Activated CD4-positive, alpha-beta T cell treated with anti-CD3 and anti-CD28 coated beads, Interleukin-2, amount 50 U/mL, for 16 hours (primary cell): ENCODE data around the gene S100A3.
"Not testable (repeated sequence)": the region's sequence is repeated elsewhere in the genome, so short reads cannot be mapped to it uniquely, and the experiment has no call there.

Source experiments
- DNase-seq: peaks from one replicate; pipeline ENCODE4 v3.0.0-alpha.2; 2020

The S100A3 gene

DNA sequence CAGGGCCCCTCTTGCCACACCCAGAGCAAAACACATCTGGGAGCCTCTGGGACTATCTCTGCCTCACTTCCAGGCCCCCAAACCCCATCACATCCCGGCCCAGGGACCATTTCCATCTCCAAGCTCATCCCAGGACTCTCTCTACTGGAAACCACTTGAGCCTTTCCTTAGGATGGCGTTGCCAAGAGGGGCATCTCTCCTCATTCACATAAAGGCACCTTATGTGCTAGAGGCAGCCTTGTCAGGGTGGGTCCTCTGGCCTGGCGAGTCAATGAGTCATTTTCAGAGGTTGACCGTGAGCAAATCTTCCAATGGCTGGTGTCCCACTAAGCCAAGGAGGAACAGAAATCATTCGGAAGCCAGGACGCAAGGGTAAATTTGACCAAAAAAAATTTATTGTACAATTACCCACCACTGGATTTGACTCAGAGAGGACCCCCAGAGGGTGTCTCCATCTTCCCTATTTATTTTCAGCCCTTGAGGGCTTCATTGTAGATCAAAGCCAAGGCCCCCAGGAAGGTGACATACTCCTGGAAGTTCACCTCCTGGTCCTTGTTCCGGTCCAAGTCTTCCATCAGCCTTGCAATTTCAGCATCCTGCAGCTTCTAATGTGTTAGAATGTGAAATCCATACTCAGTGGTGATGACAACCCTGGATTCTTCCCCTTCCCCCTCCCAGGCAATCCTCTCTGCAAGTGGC lies 14.7 kb downstream of the S100A3 start:
- no peak for DNase-seq

DNA sequence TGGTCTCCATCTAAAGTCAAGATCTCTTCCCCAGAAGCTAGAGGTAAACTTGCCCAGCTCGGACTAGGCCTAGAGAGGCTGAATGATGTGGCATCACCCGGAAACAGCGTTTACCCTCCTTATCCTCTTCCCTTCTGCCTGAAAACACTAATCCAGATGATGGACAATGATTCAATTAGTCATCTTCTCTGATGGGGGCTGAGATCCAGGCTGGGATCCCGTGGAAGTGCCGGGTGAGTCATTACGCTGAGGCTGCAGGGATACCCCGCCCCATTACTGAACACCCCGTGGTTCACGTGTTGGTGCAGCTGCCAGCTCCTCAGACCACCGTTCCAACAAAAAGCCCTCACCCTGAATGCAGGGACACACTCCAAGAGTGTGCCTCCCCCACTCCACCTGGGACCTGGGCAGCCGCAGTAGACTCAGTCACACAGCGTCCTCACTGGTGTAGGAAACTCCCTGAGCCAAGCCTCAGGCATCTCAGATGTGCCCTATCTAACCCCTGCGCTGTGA lies 15.3 kb downstream of the S100A3 start:
- peak; percentile 36 for DNase-seq

DNA sequence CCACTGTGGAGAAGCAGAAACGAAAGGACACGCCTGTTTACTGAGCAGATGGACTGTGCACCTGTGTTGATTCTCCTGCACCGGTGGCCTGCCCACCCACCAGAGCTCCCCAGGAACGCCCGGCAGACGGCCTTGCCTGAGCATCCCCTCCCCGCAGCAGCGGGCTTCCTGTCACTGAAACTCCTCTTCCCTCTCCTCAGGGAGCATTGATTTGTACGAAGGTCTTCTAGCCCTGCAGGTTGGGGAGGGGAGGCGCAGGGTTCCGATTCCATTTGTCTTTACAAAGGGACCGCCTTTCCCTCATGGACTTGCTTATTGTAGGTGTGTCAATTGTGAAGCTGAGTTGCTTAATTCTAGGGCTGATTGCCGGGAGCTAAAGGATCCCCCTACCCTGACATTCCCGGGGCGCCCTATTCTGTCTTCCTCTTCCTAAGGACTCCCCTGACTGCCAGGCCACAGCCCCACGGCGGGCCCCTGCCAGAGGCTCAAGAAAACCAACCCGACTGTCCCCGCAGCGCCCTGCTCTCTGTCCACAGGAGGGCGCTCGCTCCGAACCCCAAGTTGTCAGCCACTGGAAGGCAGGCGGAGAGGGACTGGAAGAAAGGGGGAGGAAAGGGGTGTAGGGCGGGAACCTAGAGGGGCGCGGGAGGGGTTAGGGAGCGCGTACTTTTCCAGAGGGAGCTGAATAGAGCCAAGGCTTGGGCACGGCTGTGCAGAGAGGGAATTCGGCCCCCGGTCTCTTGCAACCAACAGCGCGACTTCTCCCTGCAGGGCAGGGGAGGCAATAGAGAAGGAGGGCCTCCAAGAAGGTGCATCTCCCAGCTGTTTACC lies 16.1 kb downstream of the S100A3 start:
- DNase-seq, result peak; percentile 87

DNA sequence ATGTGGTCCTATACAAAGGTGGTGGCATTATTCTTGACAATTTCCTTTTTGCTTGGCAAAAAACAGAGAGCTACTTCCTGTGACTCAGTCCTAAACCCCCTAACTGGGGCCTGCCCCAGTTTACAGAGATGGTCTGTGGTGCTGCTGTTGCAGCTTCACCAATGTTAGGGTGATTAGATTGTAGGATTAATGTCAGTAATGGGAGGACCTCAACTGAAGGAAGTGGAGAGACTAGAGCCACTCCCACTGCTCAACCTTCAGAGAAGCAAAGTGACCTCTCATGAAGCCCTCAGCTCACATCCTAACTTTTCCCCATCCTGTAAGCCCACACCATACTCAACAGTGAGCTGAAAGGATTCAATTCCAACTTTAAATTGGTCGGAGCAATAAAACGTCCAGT lies 16.9 kb downstream of the S100A3 start:
- peak; percentile 88 for DNase-seq

DNA sequence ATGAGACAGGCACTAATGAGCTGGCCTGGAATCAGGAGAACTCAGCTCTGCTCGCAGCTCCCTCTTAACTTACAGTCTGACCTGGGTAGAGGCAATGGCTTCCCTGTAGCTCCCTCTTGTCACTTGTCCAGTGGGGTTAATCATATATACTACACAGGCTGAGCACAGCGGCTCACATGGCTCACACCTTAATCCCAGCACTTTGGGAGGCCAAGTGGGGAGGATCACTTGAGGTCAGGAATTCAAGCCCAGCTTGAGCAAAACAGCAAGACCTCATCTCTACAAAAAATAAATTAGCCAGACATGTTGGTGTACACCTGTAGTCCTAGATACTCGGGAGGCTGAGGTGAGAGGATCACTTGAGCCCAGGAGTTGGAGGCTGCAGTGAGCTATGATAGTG lies 17.4 kb downstream of the S100A3 start:
- no peak for DNase-seq

DNA sequence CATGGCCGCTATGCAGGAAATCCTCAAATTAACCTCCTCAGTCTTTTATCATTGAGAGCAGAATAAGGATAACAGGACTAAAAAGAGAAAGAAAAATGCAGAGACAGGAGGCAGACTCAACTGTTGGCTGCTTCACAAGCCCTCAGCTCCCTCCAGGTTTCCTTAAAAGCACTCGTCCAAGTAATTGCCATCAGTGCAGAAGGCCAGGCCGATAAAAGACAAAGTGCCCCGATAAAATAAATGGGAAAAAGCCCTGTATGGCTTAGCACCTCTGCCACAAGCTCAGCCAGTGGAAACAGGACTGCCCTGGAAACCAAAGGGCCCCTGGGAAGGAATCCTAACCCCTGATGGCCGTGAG lies 21.4 kb downstream of the S100A3 start:
- no peak for DNase-seq

DNA sequence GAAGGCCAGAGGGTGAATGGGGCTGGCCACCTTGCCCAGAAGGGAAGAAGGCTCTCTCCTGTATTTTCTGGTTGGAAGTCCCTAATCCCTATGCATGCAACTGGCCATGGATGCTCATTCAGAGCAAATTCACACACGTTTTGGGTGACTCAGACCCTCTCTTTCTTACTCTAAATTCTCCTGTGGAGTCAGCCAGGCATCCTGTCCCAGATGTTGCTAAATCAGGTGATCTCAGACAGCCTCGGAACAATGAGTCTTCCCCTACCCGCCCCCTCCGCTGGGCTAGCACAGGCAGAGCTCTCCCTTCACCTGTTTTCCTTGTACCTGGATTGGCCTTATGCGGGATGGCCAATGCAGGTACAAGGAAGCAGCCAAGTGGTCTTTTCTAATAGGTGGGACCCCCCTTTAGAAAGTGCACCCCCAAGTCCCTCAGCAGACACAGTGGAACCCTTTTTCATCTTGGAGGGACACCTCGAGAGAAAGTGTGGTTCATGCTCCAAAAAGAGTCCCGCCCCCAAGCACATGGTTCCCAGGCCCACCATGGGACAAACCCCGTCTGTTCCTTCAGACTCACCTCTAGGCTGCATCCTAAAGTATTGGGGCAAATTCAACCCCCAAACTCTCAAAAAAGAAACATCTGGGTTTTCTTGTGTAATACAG lies 21.9 kb downstream of the S100A3 start:
- DNase-seq, result no peak

DNA sequence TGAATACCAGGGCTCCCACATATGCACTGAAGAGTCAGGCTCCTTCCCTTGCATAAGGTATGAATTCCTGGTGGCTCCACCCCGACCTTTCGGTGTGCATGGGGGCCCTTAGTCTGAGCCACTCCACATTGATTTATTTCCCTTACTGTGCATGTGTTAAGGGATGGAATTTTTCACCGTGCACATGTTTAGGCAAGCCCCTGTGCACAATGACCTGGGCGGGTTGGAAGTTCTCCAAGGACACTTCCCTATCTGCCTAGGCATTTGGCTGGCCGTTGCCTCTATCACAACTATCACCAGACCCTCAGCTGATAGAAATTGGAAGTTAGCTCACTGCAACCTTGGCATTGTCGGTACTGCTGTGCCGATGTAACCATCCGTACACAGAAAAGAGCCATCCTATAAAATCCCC lies 22.9 kb downstream of the S100A3 start:
- DNase-seq, result no peak

DNA sequence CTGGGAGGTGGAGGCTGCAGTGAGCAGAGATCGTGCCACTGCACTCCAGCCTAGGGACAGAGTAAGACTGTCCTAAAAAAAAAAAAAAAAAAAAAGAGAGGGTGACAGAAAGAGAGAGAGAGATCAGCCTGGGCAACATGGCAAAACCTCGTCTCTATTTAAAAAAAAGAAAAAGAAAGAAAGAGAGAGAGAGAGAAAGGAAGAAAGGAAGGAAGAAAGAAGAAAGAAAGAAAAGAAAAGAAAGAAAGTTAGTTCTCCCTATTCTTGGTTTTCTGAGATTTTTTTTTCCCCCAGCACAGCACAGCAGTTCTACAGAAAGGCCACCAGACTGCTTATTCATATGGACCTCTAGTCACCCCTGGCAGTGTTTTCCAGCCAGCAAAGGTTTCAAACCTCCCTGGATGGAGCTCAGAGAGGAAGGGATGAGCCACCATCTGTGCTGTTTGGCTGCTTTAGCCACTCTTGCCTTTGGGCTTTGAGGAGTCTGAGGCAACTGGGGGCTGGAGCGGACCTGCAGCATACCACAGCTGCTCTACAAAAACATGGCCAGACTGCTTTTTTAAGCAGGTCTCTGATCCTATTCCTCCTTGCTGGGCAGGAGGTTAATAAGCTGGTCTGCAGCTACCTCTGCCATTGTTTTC lies 23.9 kb downstream of the S100A3 start:
- DNase-seq, result no peak

DNA sequence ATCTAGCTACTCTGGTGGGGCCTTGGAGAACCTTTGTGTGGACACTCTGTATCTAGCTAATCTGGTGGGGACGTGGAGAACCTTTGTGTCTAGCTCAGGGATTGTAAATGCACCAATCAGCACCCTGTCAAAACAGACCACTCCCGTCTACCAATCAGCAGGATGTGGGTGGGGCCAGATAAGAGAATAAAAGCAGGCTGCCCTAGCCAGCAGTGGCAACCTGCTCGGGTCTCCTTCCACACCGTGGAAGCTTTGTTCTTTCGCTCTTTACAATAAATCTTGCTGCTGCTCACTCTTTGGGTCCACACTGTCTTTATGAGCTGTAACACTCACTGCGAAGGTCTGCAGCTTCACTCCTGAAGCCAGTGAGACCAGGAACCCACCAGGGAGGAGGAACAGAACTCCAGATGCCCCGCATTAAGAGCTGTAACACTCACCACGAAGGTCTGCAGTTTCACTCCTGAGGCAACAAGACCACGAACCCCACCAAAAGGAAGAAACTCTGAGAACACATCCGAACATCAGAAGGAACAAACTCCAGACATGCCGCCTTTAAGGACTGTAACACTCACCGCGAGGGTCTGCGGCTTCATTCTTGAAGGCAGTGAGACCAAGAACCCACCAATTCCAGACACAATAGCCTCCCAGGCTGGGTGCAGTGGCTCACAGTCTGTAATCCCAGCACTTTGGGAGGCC lies 26.6 kb downstream of the S100A3 start:
- not testable (repeated sequence) for DNase-seq

DNA sequence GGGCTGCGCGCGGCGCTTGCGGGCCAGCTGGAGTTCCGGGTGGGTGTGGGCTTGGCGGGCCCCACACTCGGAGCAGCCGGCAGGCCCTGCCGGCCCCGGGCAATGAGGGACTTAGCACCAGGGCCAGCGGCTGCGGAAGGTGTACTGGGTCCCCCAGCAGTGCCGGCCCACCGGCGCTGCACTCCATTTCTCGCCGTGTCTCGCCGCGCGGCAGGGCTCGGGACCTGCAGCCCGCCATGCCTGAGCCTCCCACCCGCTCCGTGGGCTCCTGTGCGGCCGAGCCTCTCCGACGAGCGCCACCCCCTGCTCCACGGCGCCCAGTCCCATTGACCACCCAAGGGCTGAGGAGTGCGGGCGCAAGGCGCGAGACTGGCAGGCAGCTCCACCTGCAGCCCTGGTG lies 27.2 kb downstream of the S100A3 start:
- DNase-seq, result not testable (repeated sequence)

DNA sequence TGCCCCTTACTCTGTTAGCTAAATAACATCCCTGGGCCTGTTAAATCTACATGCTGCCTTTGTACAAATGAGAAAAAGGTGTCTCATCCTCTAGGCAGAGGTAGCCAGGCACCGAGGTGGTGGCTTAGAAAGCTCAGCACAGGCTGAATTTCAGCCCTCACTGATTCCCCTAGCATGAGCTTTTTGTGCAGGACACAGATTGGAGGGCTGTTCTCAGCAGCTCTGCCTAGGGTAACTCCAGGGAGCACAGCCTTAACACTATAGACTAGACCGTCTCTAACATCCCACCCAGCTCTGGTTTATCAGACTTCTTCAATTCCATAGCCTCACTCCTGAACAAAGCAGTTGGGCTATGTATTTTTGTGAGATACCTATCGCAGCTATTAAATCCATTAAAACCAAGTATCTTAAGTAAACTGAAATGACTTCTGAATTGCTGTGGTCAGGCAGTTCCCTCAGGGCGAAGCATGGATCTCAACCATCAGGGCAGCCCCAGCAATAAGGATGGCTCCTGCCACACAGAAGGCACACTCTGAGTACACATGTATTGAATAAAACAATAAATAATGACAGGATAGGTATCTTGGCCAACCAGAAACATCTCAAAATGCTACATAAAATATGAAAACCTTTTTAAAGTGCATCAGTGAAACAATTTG lies 28.1 kb downstream of the S100A3 start:
- no peak for DNase-seq

DNA sequence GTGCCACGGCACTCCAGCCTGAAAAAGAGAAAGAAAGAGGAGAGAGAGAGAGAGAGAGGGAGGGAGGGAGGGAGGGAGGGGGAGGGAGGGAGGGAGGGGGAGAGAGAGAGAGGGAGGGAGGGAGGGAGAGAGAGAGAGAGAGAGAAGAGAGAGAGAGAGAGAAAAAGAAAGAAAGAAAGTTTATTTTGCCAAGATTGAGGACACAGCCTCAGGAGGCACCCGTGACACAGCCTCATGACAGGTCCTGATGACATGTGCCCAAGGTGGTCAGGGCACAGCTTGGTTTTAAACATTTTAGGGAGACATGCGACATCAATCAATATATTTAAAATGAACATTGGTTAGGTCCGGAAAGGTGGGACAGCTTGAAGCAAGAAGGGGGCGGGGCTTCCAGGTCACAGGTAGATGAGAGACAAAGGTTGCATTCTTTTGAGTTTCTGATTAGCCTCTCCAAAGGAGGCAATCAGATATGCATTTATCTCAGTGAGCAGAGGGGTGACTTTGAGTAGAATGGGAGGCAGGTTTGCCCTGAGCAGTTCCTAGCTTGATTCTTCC lies 28.8 kb downstream of the S100A3 start:
- not testable (repeated sequence) for DNase-seq

DNA sequence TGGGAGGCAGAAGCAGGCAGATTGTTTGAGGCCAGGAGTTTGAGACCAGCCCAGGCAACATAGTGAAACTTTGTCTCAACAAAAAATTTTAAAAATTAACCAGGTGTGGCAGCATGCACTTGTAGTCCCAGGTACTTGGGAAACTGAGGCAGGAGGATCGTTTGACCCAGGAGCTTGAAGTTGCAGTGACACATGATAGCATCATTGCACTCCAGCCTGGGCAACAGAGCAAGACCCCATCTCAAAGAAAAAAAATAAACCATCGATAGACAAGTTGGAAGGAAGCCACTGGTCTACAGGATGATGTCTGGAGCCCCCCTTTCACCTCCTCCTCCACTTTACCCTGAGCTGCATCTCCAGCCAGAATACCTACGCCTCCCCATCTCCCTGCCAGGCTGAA lies 29.8 kb downstream of the S100A3 start:
- no peak for DNase-seq

DNA sequence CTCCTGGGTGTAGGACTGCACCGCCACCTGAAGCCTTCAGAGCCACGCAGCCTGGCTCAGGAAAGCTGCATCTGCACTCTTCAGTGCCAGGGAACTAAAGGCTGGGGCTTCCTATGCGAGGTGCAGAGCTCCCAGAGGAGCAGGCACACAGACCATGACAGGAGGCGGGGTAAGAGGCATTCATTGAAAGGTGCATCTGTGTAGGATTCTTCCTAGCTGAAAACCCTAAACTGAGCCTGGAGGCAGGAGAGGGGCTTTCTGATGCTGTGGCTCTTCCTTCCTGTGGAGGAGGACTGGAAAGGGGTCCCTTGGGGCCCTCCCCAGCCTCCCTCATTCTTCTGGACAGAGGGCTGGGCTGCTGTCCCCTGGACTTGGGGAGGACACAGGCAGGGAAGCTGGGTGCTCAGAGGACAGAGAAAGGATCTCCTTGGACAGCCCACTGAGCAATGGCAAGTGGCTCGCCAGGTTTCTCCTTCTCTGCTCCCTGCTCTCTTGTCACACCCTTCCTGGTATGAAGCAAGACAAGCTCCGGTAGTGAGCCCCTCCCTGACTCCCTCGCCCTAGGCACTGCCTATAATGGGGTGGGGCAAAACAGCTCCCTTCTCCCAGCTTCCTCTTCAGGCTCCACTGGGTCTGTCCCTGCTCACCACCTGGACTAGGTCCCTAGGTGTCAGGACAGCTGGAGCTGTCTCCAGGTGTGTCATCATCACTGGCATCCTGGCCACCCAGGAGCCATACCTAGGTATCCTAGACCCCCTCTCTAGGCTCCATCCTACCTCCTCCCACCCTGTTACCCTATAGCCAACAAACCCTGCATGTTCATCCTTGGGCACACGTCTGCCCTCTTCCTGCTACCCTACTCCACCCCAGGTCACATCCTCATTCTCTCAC lies 33.3 kb downstream of the S100A3 start:
- no peak for DNase-seq

DNA sequence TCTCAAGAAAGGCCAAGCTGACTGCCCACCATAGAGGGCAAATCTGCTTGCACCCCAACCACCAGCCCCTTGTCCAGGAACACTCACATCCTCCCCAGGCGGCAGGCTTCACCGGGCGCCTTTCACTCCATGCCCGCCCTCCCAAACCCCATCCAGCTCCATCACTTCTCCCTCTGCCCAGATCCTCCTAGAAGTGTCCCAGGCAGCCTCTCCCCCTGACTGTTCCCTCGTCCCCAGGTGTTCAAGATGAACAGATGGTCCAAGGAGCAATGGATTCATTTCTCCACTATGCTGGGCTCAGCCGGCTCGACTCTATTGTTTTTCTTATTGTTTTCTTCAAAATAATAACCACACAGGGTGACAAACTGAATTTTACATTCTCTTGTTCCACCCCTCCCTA lies 35.4 kb downstream of the S100A3 start:
- no peak for DNase-seq

DNA sequence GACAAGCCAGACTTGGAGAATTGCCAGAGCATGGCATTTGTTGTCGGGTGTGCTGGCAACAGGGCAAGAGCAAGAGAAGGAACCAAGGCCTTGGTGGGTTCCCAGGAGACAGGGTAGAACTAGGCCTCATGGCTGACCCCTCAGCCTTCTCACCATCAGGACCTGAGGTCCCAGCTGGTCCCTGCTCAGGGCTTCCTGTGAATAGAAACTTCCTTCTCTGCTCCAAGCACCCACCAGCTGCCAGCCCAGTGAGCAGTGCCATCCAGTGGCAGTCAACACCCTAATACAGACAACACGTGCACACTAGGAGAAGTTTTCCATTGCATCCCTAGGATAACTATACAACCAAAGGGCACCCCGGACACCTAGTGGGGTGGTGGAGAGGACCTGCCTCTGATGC lies 36.0 kb downstream of the S100A3 start:
- DNase-seq, result no peak

DNA sequence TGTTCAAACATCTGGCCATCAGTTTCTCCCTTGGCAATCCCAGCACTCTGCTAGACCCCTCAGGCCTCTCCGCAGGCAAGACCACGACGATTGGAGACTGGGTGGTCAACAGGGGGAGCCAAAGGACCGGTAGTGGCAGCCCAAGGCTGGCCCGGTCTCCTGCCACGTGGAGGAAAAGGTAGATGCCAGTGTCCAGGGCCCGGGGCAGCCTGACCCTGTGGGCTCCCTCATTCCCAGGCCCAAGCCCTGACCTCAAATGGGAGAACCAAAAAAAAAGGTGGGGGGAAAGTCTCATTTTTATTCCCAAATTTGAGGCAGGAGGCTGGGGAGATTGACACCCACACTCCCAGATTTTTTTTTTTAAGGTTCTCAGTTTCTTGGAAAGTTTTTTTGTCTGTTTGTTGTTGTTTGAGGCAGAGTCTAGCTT lies 38.1 kb downstream of the S100A3 start:
- peak; percentile 89 for DNase-seq

DNA sequence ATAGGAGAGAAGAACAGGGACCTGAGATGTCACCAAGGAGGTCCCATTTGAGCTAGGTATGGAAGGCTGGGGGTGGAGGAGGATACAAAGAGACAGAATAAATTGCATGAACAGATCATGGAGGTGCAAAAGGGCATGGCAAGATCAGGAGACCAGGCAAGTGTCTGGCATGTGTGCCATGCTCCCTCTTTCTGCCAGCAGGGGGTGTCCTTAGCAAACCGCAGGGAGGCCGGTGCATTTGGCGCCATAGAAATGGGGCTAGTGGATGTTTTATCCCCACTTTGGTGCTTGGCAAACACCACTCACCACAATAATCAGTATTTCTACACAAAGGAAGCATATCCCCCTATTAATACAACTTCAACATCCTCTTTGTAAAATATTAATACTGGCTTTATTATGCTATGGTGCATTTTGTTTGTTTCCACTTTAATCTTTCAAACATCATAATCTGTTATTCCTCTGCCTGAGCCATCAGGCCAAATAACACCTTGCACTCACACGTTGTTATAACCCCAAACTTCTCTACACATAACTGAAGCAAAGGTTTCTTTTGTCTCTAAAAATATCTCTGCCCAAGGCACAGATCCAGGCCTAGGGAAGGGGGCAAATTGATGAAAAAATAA lies 39.2 kb downstream of the S100A3 start:
- DNase-seq, result peak; percentile 81

DNA sequence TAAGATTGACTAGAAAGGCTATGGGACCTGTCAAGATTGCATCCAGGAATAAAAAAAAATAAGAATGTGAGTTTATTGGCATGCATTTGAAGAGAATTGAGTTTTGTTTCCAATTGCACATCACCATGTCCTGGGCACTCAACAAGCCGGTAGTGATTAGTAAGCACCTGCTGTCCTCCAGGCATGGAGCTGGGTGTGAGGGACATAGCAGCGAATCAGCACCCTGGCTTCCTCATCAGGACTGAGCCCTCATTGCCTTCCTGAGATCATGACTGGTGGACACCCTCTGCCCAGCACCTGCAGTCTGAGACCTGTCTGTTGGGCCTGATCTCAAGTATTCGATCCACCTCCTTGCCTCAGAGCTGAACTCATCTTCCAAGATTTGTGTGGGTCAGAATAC lies 40.0 kb downstream of the S100A3 start:
- DNase-seq, result no peak
